H7 (cell line): ENCODE results near the gene PDE7B. TPM values are rescaled to one million over a fixed set of nuclear protein-coding genes. Genes with fewer than 3 reads are reported as not detected.

ENCODE experiments used
- DNase-seq: peaks from one replicate; pipeline ENCODE4 v3.0.0; 2012
- H3K27me3 ChIP-seq: 2 replicates; pipeline ENCODE4 v1.6.0; 2011; ENCODE audit warnings: mild to moderate bottlenecking, low read length; ENCODE audit not compliant: control insufficient read depth, insufficient read depth
- H3K36me3 ChIP-seq: replicated peaks from 2 replicates; pipeline ENCODE4 v1.5.1; 2011; ENCODE audit warnings: low read length; ENCODE audit not compliant: control insufficient read depth, insufficient read depth
- H3K4me3 ChIP-seq: 2 replicates; pipeline ENCODE4 v1.5.1; 2011; ENCODE audit warnings: low read depth, mild to moderate bottlenecking, control low read depth, low read length, moderate library complexity; ENCODE audit not compliant: insufficient read depth
- total RNA-seq: library from RNA; depleted of rRNA; stranded (reverse); fragments of >200 nt; shearing (Covaris generic); gene quantifications from 2 replicates; pipeline ENCODE4 v1.2.3, GENCODE V29; 2014

Gene PDE7B
- total RNA-seq, 1 experiment from 2014 or later = not detected

DNA sequence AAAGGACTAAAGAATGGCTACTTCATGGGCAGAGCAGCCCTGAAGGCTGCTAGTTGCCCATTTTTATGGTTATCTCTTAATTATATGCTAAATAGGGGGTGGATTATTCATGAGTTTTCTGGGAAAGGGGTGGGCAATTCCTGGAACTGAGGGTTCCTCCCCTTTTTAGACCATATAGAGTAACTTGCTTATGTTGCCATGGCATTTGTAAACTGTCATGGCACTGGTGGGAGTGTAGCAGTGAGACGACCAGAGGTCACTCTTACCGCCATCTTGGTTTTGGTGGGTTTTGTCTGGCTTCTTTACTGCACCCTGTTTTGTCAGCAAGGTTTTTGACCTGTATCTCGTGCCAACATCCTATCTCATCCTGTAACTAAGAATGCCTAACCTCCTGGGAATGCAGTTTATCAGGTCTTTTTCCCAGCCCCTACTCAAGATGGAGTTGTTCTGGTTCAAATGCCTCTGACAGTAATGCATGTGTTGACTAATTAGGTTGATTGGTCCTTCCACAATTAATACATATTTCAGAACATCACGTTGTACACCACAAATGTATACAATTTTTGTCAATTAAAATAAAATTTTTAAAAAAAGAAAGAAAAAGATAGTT, 139.5 kb downstream of the PDE7B start:
- Histone ChIP-seq H3K27me3 (no peaks in the 10 kb centered on the region), H3K36me3 (no peaks in the 10 kb centered on the region), H3K4me3 (no peak overlapping the region)
- no peak for DNase-seq

DNA sequence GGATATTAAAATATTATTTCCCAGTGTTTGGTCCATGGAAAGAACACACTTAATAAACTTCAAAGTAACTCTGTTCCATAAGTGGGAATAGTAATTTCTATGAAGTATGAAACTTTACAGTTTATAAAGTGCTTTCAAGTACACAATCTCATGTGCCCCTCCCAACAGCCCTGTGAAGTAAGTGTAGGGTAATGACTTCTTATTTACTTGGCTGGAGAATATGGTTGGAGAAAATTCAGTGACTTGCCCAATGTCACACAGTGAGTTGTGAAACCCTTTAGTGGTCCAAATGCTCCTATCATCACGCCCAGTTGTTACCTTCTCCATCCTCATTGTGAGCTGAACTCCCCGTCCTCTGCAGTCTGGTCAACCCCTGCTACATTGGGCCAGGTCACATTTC, 141.2 kb downstream of the PDE7B start:
- no peak overlapping the region for H3K4me3 ChIP-seq
- DNase-seq = no peak

DNA sequence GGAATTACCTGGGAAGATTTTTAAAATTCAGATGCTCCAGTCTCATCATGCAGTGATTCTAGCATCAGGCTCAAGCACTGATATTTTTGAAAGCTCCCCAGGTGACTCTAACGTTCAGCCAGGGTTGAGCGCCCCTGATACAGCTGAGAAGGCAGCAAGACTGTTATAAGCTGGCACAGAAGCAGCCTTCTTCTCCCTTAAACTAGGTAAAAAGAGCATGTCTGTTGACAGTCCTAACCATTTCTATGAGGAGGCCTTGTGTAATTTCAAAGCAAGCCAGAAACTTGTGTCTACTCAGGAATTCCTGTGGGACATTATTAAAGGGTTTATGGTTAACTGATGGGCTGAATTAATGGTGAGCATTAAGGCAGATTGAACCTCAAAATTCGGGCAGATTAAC, 141.9 kb downstream of the PDE7B start:
- H3K4me3 ChIP-seq = no peak overlapping the region
- H3K27me3 ChIP-seq = no peaks in the 10 kb centered on the region
- no peaks in the 10 kb centered on the region for H3K36me3 ChIP-seq
- DNase-seq = no peak

More for the DNA sequence above, 141.2 kb downstream of the PDE7B start:
- Histone ChIP-seq H3K36me3 (no peaks in the 10 kb centered on the region), H3K27me3 (no peaks in the 10 kb centered on the region)

DNA sequence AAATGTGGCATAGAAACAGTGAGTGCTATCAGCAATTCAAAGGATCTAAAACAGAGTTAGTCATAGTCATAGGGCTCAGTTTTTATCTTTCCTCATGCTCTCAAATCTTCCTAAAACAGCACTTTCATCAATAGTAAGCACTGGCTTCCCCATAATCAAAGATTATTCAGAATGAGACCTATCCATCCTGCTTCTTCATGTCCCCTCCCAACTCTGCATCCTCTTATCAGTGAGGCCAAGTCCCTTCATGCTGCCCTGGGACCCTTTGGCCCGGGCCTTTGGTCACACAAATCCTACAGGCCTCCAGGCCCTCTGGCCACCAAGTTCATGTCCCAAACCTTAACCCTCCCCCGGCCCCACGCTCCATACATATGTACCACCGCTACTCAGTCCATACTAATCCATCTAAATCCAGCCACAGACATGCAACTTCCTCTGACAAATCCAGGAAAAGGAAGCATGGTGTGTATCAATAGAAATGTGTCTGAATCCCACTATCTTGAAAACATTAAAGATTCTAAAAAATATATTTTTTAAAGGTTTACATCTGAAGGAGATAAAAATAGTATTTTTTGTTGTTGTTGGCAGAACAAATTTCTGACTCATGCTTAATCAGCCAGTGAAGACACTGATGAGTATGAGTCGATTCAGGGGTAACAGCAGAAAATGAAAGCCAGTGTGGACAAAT, 143.5 kb downstream of the PDE7B start:
- Histone ChIP-seq H3K36me3 (no peaks in the 10 kb centered on the region), H3K4me3 (no peak overlapping the region), H3K27me3 (no peaks in the 10 kb centered on the region)
- no peak for DNase-seq

DNA sequence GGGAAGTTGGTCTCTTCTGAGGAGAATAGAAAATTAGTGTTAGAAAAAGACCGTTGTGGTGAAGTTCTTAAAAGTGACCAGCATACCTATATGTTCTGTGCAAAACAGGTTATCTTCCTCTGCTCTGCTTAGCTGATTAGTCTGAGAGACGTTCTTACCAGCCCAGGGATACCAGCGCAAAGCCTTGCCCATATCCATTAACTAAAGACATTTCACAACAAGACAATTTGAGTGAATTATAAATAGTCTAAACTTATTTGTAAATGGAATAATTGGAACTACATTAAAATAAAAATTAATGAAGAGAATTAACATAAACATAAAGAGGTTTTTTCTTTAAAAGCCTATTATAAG, 144.0 kb downstream of the PDE7B start:
- no peak for DNase-seq
- no peaks in the 10 kb centered on the region for H3K27me3 ChIP-seq
- H3K4me3 ChIP-seq = no peak overlapping the region
- no peaks in the 10 kb centered on the region for H3K36me3 ChIP-seq

DNA sequence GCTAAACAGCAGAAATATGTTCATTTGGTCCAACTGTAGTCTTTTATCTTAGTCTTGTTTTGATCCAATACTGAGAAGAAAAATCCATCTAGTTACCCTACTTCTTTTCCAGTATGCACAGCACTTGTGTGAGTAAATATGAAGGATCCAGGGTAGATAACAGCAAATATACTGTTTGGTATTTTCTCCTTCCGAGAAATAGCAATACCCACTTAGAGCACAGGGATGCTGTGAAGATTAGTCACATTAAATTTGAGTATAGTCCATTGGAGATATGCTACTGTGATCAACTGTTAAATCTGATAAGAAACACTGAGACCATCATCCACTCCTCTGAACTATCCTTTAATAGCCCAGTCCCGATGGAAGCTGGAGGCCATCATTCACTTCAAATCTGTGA, 145.2 kb downstream of the PDE7B start:
- DNase-seq = no peak
- Histone ChIP-seq H3K36me3 (no peaks in the 10 kb centered on the region), H3K27me3 (no peaks in the 10 kb centered on the region), H3K4me3 (no peak overlapping the region)

DNA sequence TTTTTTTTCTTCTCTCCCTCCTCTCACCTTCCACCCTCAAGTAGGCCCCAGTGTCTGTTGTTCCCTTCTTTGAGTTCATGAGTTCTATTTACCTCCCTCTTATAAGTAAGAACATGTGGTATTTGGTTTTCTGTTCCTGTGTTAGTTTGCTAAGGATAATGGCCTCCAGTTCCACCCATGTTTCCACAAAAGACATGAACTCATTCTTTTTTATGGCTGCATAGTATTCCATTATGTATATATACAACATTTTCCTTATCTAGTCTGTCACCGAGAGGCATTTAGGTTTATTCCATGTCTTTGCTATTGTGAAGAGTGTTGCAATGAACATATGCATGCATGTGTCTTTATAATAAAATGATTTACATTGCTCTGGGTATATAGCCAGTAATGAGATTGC, 147.9 kb downstream of the PDE7B start:
- no peak for DNase-seq
- Histone ChIP-seq H3K4me3 (no peak overlapping the region), H3K36me3 (no peaks in the 10 kb centered on the region), H3K27me3 (no peaks in the 10 kb centered on the region)

DNA sequence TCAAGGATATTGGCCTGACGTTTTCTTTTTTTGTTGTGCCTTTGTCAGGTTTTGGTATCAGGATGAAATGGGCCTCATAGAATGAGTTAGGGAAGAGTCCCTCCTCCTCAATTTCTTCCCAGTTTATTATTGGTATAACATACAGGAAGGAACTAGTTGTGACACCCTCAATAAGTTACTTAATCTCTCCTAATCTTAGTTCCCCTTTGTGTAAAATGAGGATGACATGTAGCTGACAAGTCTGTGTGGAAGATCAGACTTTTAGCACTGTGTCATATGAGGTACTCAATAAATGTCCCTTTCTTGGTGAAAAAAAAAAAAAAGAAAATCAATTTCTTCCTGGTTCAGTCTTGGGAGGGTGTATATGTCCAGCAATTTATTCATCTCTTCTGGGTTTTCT, 155.8 kb downstream of the PDE7B start:
- DNase-seq = no peak
- Histone ChIP-seq H3K4me3 (no peak overlapping the region), H3K27me3 (no peaks in the 10 kb centered on the region), H3K36me3 (no peaks in the 10 kb centered on the region)

DNA sequence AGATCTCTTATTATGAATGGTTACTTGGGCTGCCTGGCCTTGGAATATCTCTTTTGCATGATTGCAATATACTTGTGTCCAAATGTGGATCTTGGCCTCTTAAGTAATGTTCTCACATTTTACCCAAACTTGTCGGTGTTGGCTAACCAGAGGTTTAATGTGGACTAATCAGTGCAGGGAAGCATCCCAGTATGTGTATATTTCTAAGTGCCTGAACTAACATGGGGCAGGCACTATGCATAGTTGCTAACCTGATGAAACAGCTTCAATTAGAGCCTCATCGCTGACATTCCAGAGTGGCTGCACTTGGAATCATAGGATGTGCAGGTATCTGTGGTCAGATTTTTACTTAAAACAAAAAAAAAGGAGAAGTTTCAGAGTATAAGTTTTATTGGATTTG, 160.0 kb downstream of the PDE7B start:
- Histone ChIP-seq H3K36me3 (no peaks in the 10 kb centered on the region), H3K27me3 (no peaks in the 10 kb centered on the region), H3K4me3 (no peak overlapping the region)
- DNase-seq = no peak

DNA sequence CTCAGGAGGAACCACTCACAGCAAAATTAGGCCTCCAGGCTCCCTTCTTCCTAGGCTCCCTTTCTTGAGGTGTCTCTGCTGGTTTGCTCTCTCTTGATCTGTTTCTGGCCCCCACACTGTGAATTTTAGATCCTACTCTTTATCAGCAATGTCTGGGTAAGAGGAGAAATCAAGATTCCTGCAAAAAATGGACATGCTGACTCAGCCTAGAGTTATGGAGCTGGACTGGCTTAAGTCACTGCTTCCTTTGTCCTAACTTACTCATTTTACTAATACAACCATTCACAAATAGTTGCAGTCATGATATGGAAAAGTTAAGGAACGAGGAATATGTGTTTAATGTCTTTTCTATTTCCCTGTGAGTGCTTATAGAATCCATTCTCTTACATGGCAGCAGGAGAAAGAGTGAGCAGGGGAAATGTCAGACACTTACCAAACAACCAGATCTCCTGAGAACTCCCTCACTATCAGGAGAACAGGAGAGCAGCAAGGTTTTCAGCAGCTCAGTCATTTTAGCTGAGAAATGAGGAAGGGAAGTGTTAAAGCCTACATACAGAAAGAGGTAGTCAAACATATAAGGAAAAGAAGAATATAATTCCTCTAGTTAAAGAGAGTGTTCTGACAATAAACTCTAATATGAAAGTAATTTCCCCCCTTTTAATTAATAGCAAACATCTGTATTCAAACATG, 160.8 kb downstream of the PDE7B start:
- no peak for DNase-seq
- Histone ChIP-seq H3K27me3 (no peaks in the 10 kb centered on the region), H3K36me3 (no peaks in the 10 kb centered on the region), H3K4me3 (no peak overlapping the region)

DNA sequence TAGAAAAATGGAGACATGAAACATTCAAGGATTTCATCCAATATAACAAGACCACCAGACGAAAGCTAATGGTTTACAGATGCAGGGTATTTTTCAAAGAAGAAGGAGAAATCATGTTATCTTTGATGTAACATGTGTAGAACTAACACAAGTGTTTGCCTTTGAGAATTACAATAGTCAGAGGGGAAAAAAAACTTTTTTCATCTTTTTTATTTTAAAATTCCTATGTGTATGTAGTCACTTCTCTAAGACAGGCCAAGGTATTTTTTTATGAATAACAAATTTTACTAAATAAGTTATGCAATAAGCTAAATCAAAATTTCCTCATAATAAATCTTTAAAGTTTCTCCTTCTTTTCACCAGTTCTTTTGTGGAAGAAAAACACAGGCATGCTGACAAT, 161.4 kb downstream of the PDE7B start:
- no peak overlapping the region for H3K4me3 ChIP-seq
- H3K27me3 ChIP-seq = no peaks in the 10 kb centered on the region
- no peak for DNase-seq
- no peaks in the 10 kb centered on the region for H3K36me3 ChIP-seq

DNA sequence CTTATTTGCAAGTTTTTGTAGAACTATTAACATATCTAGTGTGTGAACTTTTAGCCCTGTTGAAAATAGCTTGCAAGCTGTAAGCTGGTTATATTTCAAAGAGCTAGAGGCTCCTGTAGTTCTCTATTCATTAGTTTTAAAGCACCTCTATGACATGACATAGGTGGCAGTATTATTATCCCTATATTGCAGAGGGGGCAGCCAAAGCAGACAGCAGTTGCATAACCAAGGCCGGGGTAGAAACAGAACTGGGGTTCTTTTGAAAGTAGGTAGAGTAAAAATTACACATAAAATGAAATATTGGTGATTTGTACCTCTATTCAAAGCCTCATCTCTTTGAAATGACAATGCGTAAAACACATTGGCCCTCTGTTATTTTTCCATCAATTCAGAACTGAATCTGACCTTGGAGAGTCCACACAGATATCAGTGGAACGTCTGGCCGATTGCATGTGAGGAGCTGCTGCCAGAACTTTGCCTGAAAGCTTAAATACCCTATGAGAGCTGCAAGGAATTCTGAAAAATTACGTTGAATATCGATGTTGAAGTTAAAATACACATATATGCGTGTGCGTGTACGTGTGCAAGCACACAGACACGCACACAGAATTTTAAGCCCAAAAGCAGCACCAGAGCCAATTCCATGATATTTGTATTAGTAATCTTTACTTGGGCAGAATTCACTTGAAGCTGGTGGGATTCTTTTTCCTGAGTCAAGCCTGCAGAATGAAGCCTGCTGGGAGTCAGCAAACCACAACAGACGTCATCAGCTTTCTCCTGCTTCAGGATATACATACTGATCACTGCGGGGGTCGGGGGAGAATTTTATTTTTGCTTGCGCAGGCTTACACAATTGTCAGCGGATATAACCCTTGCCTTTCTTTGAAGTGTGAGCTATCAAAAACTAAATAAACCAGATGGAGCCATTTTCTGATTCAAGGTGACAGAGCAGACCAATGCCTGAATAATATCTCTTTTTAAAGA, 163.2 kb downstream of the PDE7B start:
- Histone ChIP-seq H3K4me3 (no peak overlapping the region), H3K27me3 (no peaks in the 10 kb centered on the region), H3K36me3 (no peaks in the 10 kb centered on the region)
- DNase-seq = no peak

DNA sequence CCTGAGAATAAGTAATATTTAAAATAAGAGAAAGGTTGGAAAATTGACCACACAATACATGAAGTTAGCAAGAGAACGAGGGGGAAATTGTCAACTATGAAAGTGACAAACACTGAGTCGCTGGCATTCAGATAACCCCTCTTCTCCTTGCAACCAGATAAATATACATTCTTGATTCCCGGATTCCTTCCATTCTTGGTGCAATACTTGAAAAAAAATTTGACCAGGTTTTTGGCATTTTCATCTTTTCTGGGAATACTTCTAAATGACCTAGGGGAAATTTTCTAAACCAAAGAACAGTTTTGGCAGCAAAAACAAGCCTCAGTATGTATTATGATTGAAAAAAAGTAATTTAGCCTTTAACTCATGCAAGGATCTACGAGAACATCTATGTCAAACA, 164.0 kb downstream of the PDE7B start:
- no peak for DNase-seq
- no peak overlapping the region for H3K4me3 ChIP-seq
- H3K36me3 ChIP-seq = no peaks in the 10 kb centered on the region
- no peaks in the 10 kb centered on the region for H3K27me3 ChIP-seq
